NCI-H345 (cell line): ENCODE measurements around the gene SYNGAP1.

Experiments
- DNase-seq: peaks from one replicate; lab custom pipeline; 2025; lab: John Stamatoyannopoulos, UW

The SYNGAP1 gene

DNA sequence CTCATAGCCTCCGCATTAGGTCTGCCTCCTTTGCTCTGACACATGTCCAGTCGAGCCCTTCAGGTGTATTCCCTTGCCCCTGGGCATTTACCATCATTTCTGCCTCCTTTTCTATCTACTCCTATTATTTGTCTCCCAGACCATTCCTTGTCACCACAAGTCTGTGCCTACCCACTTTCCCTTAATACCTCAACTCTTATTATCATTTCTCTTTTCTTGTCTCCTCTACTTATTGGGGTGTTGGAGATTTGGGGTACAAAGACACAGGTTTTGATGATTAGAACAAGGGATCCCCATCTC is 1.4 kb downstream of the SYNGAP1 start:
- no peak for DNase-seq

GRCh38 chr6:33423777-33424176 is 3.9 kb downstream of the SYNGAP1 start:
- DNase-seq, result no peak

DNA sequence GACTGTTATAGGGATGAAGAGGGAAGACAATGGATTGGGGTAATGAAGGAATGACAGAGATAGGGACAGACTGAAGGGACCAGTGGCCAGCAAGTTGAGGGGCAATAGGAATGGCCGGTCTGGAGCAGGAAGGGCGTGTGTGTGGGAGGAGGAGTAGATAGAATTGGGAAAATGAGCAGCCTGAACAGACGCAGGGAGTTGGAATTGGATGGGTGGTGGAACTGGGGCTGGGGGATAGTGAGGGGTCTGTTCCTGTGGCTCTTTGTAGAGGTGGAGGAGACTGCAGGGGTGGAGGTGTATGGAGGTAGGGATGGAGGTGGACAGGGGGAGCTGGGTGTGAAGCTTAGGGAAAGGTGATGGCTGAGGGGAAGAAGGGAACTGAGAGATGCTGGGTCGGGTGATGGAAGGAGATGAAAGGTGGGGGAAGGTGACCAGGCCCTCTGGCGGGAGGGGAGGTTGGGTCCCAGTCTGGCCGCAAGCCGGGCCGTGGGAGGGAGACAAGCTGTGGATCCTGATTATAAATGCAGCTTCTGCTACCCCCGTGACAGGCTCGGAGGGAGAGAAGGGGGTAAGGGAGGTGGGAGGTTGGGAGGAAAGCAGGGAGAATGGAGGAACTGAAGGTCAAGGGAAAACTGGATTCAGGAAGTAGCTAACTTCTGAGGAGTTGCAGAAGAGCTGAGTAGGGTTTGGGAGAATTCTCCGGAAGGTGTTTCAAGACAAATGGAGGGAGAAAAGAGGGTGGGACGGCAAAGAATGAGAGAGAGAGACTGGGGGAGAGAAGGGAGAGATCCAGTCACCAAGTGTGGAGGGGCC is 5.2 kb downstream of the SYNGAP1 start:
- no peak for DNase-seq

DNA sequence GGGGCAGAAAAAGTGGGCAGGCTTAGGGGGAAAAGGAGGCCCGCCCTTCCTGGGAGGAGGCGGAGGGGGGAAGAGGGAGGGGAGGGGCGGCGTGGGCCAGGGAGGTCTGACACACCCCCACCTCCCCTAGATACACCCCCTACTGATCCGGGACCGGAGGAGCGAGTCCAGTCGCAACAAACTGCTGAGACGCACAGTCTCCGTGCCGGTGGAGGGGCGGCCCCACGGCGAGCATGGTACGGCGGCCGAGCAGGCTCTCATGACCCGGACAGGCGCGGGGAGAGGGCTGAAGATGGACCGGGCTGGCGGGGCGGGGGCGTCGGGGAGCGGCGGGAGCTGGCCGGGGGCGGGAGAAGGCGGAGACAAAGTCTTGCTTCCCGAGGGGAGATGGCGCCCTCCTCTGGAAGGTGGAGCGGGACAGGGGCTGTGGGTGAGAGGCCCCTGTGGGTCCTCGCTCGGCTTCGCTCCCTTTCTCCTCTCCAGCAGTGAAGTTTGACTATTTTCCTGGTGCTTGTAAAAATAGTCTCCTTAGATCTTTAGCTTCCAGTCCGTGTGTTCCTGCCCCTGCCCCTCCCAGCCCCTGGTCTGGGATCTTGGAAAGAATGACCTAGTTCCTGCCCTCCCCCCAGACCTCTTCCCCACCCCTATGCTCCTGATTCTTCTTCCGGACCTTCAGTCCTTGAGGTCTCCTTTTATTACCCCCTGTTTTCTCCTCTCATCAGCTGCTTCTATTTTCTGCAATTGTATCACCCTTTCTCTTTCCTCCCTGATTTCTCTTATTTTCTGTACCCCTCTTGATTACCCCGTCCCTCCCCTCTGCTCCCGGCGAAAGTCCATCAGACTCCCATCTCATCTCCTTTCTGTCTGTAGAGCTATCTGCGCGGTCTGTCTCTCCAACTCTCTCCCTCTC is 6.1 kb downstream of the SYNGAP1 start:
- DNase-seq, result peak; percentile 84

DNA sequence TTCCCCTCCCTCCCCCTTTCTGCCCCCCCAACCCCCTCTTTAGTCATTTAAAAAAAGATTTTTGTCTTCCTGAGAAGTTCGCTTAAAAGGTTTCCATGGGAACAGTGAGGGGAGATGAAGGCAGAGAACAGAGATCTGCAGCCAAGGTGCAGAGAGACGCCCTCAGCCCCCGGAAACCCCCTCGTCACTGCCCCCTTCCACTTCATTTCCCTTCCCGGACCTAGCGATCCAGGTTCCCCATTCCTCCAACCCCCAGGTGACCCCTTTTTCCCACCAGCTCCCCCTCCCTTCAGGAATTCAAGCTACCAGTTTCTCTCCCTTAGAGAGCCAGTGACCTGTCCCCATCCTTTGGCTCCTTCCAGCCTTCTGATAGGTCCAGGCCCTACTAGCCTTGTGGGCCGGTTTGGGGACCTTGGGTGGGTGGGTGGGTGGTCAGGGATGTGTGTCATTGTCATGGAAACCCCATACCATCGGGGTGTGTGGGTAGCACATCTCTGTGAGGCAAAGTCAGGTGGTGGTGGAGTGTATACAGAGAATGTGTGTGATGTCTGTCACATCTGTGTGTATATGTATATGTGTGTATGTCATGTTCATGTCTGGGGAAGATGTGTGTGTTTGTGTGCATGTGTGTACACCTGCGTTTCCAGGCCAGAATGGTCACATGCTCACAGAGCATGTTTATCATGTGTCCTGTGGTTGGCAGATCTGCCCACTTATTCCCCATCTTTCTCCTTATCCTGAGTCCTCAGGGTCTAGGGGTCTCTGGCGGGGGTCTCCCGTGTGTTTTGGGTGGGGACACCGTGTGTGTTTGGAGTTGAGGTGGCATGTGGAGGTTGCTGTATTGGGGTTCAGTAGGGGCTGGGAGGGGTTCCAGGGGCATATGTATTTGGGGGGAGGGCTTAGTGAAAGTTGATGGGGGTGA is 7.0 kb downstream of the SYNGAP1 start:
- DNase-seq, result peak; percentile 23

DNA sequence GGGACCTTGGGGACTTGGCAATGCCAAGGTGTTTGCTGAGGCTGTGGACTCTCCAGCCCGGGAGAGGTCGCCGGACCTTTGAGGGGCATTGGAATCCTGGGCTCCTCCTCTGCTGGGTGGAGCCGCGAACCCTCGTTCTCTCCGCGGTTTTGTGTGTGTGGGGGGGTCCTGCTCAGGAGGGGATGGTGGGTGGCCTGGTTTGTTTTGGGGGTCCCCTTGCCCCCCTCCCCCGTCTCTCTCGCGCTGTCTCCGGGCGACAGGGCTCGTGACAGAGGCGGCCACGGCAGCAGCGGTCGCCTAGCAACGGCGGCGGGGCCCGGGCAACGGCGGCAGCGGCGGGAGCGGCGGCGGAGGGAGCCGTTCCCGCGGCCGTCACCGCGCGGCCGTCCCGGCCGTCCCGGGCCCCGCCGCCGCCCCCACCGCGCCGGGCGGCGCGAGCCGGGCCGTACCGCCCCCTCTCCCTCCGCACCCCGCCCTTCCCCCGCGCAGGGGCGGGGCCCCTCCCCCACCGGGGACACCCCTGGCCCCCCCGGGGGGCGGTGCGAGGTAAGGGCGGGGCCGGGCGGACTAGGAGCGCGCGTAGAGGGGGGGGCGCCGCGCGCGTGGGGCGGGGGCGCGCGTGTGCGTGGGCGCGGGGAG is 7.8 kb downstream of the SYNGAP1 start:
- peak; percentile 55 for DNase-seq

- DNase-seq, result no peak
Measured at GRCh38 chr6:33428224-33428965, 8.5 kb downstream of the SYNGAP1 start.

DNA sequence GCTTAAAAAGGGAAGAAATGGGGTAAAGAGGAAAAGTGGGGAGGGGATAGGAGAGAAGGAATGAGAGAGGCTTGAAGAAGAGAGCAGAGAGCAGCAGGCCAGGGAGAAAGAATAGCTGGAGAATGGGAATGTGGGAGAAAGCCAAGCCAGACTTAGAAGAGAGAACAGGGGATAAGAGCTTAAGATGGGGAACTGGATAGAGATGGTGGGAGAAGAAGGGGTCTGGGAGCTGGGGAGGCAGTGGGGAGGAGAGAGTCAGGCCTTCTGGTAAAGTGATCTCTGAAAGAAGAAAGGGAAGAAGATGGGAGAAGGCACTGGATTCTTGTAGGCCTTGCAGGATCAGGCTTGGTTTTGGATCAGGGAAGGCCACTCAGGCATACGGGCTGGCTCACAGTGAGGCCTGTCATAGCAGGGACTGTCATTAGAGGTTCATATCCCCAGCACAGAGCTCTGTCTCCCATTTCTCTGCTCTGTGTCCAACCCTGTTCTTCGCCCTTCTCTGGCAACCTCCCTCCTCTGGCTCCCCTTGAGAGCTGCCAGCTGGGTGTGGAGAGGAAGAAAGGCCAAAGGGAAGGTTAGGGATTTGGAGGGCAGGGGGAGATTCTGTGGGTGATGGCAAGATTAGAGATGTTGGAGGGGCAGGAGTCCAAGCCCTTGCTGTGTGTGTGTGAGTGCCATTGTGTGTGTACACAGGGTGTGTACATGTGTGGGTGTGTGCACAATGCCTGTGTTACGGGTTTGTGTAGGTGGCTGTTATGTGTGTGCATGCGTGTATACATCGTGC is 9.3 kb downstream of the SYNGAP1 start:
- no peak for DNase-seq

GRCh38 chr6:33429750-33430052 is 9.8 kb downstream of the SYNGAP1 start:
- no peak for DNase-seq

DNA sequence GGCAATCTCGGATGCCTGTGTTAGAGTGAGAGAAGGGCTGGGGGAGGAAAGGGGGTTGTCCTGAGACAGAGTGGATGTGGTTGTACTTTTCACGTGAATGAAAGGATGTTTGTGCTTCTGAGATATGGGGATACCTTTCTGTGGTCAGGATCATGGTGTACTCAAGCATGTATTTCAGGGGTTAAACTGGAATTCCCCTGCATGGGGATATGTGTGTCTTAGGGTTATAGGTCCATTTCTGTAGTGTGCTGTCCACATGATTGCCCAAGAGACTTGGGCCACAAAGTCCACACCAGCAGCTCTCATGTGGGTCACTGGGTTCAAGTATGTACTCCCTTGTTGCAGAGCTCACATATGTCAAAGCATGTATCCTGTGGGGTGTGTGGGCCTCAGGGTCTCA is 10.5 kb downstream of the SYNGAP1 start:
- no peak for DNase-seq

- peak; percentile 63 for DNase-seq
Measured at GRCh38 chr6:33430991-33431879, 11.4 kb downstream of the SYNGAP1 start.

- no peak for DNase-seq
Measured at GRCh38 chr6:33431880-33432541, 12.1 kb downstream of the SYNGAP1 start.

DNA sequence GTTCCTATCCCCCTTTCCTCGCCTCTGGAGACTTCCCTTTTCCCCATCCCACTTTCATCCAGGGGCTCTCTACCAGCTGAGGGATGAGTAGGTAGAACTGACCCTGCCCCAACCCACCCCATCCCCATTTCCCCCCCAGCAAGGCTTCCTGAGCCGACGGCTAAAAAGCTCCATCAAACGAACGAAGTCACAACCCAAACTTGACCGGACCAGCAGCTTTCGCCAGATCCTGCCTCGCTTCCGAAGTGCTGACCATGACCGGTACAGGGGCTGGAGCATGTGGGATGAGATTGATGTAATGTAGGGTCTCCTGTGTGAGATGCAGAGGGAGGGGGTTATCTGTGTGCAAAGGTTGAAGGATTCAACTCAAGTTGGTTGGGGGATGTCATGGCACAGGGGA is 12.7 kb downstream of the SYNGAP1 start:
- no peak for DNase-seq

DNA sequence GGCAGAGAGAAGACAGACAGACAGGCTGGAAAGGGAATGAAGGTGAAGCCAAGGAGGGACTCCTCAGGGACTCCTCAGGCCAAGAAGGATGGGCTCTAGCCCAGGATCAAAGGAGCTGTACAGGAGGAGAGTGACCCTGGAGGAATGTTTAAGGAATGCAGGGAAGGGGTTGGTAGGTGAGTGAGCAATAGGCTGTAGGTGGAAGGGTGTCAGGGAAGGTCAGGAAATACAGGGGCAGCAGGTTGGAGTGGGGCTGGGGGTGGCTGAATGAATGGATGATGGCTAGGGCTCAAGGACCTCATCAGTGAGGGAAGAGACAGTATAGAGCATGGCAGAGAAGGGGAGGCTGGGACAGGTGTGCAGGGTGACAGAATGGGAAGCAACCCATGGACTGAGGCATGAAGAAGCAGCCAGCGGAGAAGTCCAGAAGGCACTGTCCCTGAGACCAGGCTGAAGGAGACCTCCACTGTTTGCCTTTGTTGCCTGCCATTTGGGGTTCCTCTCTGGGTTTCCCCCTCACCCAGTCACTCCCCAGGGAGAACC is 13.2 kb downstream of the SYNGAP1 start:
- DNase-seq, result no peak

DNA sequence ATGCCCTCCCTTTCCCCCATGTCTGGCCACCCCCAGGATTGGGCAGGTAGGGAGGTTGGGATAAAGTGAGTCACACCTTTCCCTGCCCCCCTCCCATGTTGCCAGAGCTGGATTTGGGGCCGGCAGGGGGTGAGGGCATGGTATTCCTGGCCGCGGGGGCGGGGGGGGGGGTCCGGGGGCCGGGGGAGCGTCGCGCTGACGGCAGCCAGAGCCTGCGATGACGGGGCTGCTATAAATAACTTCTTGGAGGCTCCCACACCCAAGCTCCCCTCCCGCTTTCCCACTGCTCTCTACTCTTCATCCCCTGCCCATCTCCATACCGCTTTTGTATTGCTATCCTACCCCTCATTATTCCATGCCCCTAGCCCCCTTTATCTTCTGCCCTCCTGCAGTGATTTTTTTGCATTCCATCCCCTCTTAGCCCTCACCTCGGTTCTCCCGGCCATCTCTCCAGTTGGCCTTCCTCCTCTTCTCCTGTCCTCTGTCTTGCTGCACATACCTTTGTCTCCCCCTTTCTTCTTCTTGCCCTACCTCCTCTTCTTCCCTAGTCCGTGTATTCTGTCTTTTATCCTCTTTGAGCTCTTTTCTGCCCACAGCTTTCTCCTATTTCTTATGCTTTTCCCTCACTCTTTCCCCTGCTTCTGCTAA is 13.8 kb downstream of the SYNGAP1 start:
- no peak for DNase-seq

DNA sequence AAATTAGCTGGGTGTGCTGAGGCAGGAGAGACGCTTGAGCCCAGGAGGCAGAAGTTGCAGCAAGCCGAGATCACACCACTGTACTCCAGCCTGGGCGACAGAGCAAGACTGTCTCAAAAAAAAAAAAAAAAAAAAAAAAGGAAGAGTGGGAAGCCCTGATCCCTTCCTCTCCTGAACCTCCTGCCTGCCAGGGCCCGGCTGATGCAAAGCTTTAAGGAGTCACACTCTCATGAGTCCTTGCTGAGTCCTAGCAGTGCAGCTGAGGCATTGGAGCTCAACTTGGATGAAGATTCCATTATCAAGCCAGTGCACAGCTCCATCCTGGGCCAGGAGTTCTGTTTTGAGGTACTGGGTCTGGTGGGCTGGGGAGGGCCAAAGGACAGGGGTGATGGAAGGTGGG is 15.1 kb downstream of the SYNGAP1 start:
- DNase-seq, result no peak

DNA sequence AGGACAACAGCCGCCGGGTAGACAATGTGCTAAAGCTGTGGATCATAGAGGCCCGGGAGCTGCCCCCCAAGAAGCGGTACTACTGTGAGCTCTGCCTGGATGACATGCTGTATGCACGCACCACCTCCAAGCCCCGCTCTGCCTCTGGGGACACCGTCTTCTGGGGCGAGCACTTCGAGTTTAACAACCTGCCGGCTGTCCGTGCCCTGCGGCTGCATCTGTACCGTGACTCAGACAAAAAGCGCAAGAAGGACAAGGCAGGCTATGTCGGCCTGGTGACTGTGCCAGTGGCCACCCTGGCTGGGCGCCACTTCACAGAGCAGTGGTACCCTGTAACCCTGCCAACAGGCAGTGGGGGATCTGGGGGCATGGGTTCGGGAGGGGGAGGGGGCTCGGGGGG is 17.8 kb downstream of the SYNGAP1 start:
- no peak for DNase-seq

- no peak for DNase-seq
Measured at GRCh38 chr6:33438978-33439594, 19.2 kb downstream of the SYNGAP1 start.
